IMR-90 (cell line): ENCODE results near the gene RGS12. TPM values are rescaled to one million over a fixed set of nuclear protein-coding genes. Genes with fewer than 3 reads are reported as not detected.

Experiments
- ATAC-seq: fragments of 200-7000 bp; cut with Tn5 transposase; 2 replicates; pipeline ENCODE4 v1.9.1; 2020; ENCODE audit warnings: low read depth, mild to moderate bottlenecking, moderate library complexity
- BruUV-seq: library from RNA; stranded (reverse); fragments of 400-500 nt; replicated peaks from 2 replicates; lab custom pipeline; 2021; lab: Mats Ljungman, UMichigan
- CTCF ChIA-PET: fragments of 300-600 bp; formaldehyde crosslinking; extraction: SDS; loops from one replicate; lab custom pipeline; 2021; ENCODE audit warnings: antibody characterized with exemption; lab: Yijun Ruan, JAX
- POLR2A ChIA-PET: fragments of 300-600 bp; sonication (Branson Sonifier 250); formaldehyde crosslinking; loops from one replicate; lab custom pipeline; 2022; ENCODE audit warnings: antibody characterized with exemption; ENCODE audit not compliant: unreplicated experiment; lab: Charles Lee
- DNase-seq: peaks from one replicate; pipeline ENCODE4 v3.0.0; 2013
- H2AFZ ChIP-seq: replicated peaks from 2 replicates; pipeline ENCODE3; 2013; ENCODE audit warnings: low read length, mild to moderate bottlenecking; ENCODE audit not compliant: poor library complexity
- H2AK5ac ChIP-seq: 2 replicates; pipeline ENCODE4 v1.6.1; 2013; ENCODE audit warnings: low read depth, low read length, inconsistent platforms
- H2AK9ac ChIP-seq: replicated peaks from 2 replicates; pipeline ENCODE3; 2013; ENCODE audit warnings: mild to moderate bottlenecking, low read depth, low read length, moderate library complexity; ENCODE audit not compliant: poor library complexity
- H2BK120ac ChIP-seq: 2 replicates; pipeline ENCODE4 v1.6.1; 2013; ENCODE audit warnings: low read depth, low read length, inconsistent platforms
- H2BK15ac ChIP-seq: 3 replicates; pipeline ENCODE4 v1.6.1; 2013; ENCODE audit warnings: low read depth, low read length, inconsistent platforms
- H2BK20ac ChIP-seq: 2 replicates; pipeline ENCODE4 v1.6.1; 2013; ENCODE audit warnings: low read depth, mild to moderate bottlenecking, inconsistent platforms, low read length, moderate library complexity
- H2BK5ac ChIP-seq: 2 replicates; pipeline ENCODE4 v1.6.1; 2013; ENCODE audit warnings: mild to moderate bottlenecking, low read depth, low read length, inconsistent platforms; ENCODE audit not compliant: poor library complexity, severe bottlenecking
- H3K14ac ChIP-seq: replicated peaks from 2 replicates; pipeline ENCODE4 v1.6.1; 2013; ENCODE audit warnings: low read depth, low read length, inconsistent platforms
- H3K18ac ChIP-seq: 2 replicates; pipeline ENCODE4 v1.6.1; 2013; ENCODE audit warnings: low read depth, low read length, control low read depth
- H3K23ac ChIP-seq: 2 replicates; pipeline ENCODE4 v1.6.1; 2013; ENCODE audit warnings: low read depth, low read length, inconsistent platforms
- H3K27ac ChIP-seq: 2 replicates; pipeline ENCODE4 v1.5.1; 2013; ENCODE audit warnings: mild to moderate bottlenecking, control low read depth, low read length; ENCODE audit not compliant: insufficient read depth
- H3K27me3 ChIP-seq: 2 replicates; pipeline ENCODE4 v1.6.1; 2013; ENCODE audit warnings: low read length; ENCODE audit not compliant: control insufficient read depth, insufficient read depth
- H3K36me3 ChIP-seq: 2 replicates; pipeline ENCODE4 v1.6.1; 2013; ENCODE audit warnings: low read length, mixed read lengths; ENCODE audit not compliant: control insufficient read depth, insufficient read depth
- H3K4ac ChIP-seq: 2 replicates; pipeline ENCODE4 v1.6.1; 2013; ENCODE audit warnings: low read depth, low read length, inconsistent platforms
- H3K4me1 ChIP-seq: 2 replicates; pipeline ENCODE4 v1.6.1; 2013; ENCODE audit warnings: low read length, mixed read lengths; ENCODE audit not compliant: control insufficient read depth, insufficient read depth
- H3K4me2 ChIP-seq: 2 replicates; pipeline ENCODE4 v1.6.1; 2013; ENCODE audit warnings: low read depth, mild to moderate bottlenecking, control low read depth, low read length, moderate library complexity
- H3K4me3 ChIP-seq: 2 replicates; pipeline ENCODE4 v1.5.1; 2013; ENCODE audit warnings: low read depth, mild to moderate bottlenecking, control low read depth, low read length, moderate library complexity; ENCODE audit not compliant: insufficient read depth
- H3K56ac ChIP-seq: 2 replicates; pipeline ENCODE4 v1.6.1; 2013; ENCODE audit warnings: low read length, inconsistent platforms; ENCODE audit not compliant: insufficient read depth; ENCODE audit errors: extremely low read depth
- H3K79me1 ChIP-seq, 2 experiments: 2 replicates each; pipeline ENCODE4 v1.6.1; 2013; ENCODE audit warnings: low read length in 2 of 2, inconsistent platforms in 1 of 2, low read depth in 1 of 2
- H3K9ac ChIP-seq: 2 replicates; pipeline ENCODE4 v1.6.1; 2013; ENCODE audit warnings: low read depth, low read length, control low read depth
- H3K9me1 ChIP-seq: 2 replicates; pipeline ENCODE4 v1.6.1; 2013; ENCODE audit warnings: low read length, inconsistent platforms; ENCODE audit not compliant: insufficient read depth
- H3K9me3 ChIP-seq: 2 replicates; pipeline ENCODE4 v1.6.1; 2013; ENCODE audit warnings: low read length; ENCODE audit not compliant: control insufficient read depth, insufficient read depth
- H4K20me1 ChIP-seq: 2 replicates; pipeline ENCODE4 v1.6.1; 2013; ENCODE audit warnings: low read length, inconsistent platforms; ENCODE audit not compliant: insufficient read depth
- H4K5ac ChIP-seq: 2 replicates; pipeline ENCODE4 v1.6.1; 2013; ENCODE audit warnings: mild to moderate bottlenecking, low read depth, low read length, control low read depth
- H4K8ac ChIP-seq, 2 experiments: 2 replicates each; pipeline ENCODE4 v1.6.1; 2013; ENCODE audit warnings: low read depth in 2 of 2, low read length in 2 of 2, control low read depth in 1 of 2, inconsistent platforms in 1 of 2
- H4K91ac ChIP-seq: 2 replicates; pipeline ENCODE4 v1.6.1; 2013; ENCODE audit warnings: low read depth, low read length, inconsistent platforms; ENCODE audit not compliant: insufficient read depth
- BHLHE40 ChIP-seq: fragments of 150-350 bp; IDR thresholded peaks from 2 replicates; pipeline ENCODE4 v1.6.1; 2016; ENCODE audit warnings: mild to moderate bottlenecking, low read depth, low read length
- CEBPB ChIP-seq: IDR thresholded peaks from 2 replicates; pipeline ENCODE4 v1.6.1; 2012; ENCODE audit warnings: low read depth, low read length, improper control_type of control experiment
- FOS ChIP-seq: fragments of 150-350 bp; IDR thresholded peaks from 2 replicates; pipeline ENCODE4 v1.6.1; 2016; ENCODE audit warnings: low read depth, low read length
- MAFK ChIP-seq: IDR thresholded peaks from 2 replicates; pipeline ENCODE4 v1.6.1; 2012; ENCODE audit warnings: low read depth, low read length, improper control_type of control experiment
- MAZ ChIP-seq: IDR thresholded peaks from 2 replicates; pipeline ENCODE4 v1.6.1; 2012; ENCODE audit warnings: low read depth, mild to moderate bottlenecking, low read length, improper control_type of control experiment, moderate library complexity, borderline replicate concordance
- MXI1 ChIP-seq: IDR thresholded peaks from 2 replicates; pipeline ENCODE4 v1.6.1; 2012; ENCODE audit warnings: low read depth, mild to moderate bottlenecking, low read length, moderate library complexity, borderline replicate concordance
- NFE2L2 ChIP-seq: fragments of 150-350 bp; IDR thresholded peaks from 2 replicates; pipeline ENCODE4 v1.6.1; 2016; ENCODE audit warnings: low read depth, mild to moderate bottlenecking, low read length
- POLR2A ChIP-seq: IDR thresholded peaks from 2 replicates; pipeline ENCODE4 v1.6.1; 2012; ENCODE audit warnings: mild to moderate bottlenecking, low read depth, low read length
- RAD21 ChIP-seq: IDR thresholded peaks from 2 replicates; pipeline ENCODE4 v1.6.1; 2012; ENCODE audit warnings: low read length, improper control_type of control experiment
- RCOR1 ChIP-seq: IDR thresholded peaks from 2 replicates; pipeline ENCODE4 v1.6.1; 2012; ENCODE audit warnings: mild to moderate bottlenecking, low read length, improper control_type of control experiment; ENCODE audit not compliant: insufficient replicate concordance
- RFX5 ChIP-seq: IDR thresholded peaks from 2 replicates; pipeline ENCODE4 v1.8.0; 2012; ENCODE audit warnings: low read depth, mild to moderate bottlenecking, low read length, moderate library complexity
- SMC3 ChIP-seq: fragments of 150-350 bp; IDR thresholded peaks from 2 replicates; pipeline ENCODE4 v1.6.1; 2016; ENCODE audit warnings: low read depth, mild to moderate bottlenecking, antibody characterized with exemption, low read length, moderate library complexity
- WGBS, 2 experiments: methylation state at CpG; one replicate each; pipeline versions ENCODE4 v1.1.5 to v1.1.7; 2013; ENCODE audit warnings: missing lambda C conversion rate in 2 of 2; ENCODE audit not compliant: insufficient read length in 1 of 2; ENCODE audit errors: extremely low coverage in 2 of 2; 5-methylcytosine and 5-hydroxymethylcytosine counted together
- dilution Hi-C: fragments of 300-500 bp; cut with HindIII; formaldehyde crosslinking; loops from one replicate; pipeline ENCODE4 v1.14.3; 2018; ENCODE audit warnings: low sequenced_read_pairs; ENCODE audit not compliant: unreplicated experiment
- in situ Hi-C: fragments of 300-500 bp; cut with MboI; formaldehyde crosslinking; loops from 3 replicates; pipeline ENCODE4 v1.14.3; 2019; ENCODE audit warnings: low sequenced_read_pairs, inconsistent platforms, mixed read lengths
- intact Hi-C: fragments of 100-400 bp; cut with micrococcal nuclease; formaldehyde crosslinking; loops from 2 replicates; pipeline ENCODE4 v1.10.0; 2022
- polyA plus RNA-seq, 3 experiments: library from polyadenylated mRNA; depleted of rRNA; stranded (reverse); fragments of >200 nt; gene quantifications; 2 replicates each; pipeline ENCODE4 v1.2.3, GENCODE V29; 2012; ENCODE audit warnings: low replicate concordance in 1 of 3
- total RNA-seq: library from RNA; depleted of rRNA; stranded (reverse); fragments of >200 nt; gene quantifications from 2 replicates; pipeline ENCODE4 v1.2.3, GENCODE V29; 2012
- TF ChIP-seq, protein P1 (sequence below): conservative IDR thresholded peaks from 2 replicates; pipeline ENCODE4 v1.5.1; 2012; ENCODE audit warnings: mild to moderate bottlenecking, low read depth, low read length, improper control_type of control experiment
- TF ChIP-seq, protein P2 (sequence below): fragments of 150-350 bp; IDR thresholded peaks from 2 replicates; pipeline ENCODE4 v1.6.1; 2017; ENCODE audit warnings: mild to moderate bottlenecking, antibody characterized with exemption, low read length, low read depth

RGS12 gene
- total and polyA plus RNA-seq, 2 of the 4 experiments (the other 2 are of a cell fraction) = 11.8 to 12.0 TPM

DNA sequence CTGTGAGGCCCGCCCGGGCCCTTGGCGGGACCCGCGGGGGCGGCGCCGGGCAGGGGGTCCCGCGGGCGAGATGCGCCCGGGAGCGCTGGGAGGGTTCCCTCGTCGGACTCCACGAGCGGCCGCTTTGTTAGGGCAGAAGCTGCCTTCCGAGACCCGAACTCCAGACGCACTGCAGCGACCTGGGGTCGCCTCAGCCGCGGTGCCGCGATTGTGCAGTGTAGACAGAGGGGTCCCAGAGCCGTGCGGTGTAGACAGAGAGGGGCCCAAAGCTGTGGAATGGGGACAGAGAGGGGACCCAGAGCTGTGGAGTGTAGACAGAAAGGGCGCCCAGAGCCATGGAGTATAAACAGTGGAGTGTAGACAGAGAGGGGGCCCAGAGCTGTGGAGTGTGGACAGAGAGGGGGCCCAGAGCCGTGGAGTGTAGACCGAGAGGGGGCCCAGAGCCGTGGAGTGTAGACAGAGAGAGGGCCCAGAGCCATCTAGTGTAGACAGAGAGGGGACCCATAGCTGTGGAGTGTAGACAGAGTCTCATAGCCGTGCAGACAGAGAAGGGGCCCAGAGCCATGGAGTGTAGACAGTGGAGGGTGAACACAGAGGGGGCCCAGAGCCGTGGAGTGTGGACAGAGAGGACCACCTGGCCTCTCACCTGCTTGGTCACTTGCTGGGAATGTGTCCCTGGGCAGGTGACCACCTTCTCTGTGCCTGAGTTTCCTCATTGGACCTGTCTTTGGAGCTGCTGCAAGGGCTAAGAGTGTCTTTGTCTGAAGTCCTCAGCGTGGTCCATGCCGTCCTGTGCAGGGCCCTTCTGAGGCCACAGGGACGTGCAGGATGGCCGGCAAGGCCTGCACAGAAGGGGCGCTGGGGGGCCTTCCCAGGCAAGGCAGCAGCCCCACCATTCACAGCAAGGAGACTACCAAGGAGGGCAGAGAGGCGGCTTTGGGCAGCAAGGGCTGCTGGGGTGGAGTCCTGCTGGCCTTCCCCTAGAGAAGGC lies 875 bp downstream of the RGS12 start:
- ATAC-seq = peak; percentile 0; the same call in 1 of the 2 replicates
- H2BK5ac ChIP-seq = peak overlapping the region; percentile 72
- intact Hi-C loops = loop anchor here (5.0 kb wide), 1 partner anchor 144 kb away; no protein-coding TSS in a partner anchor
- no peak; the same call in none of the 2 replicates for TF ChIP-seq POLR2A
- no peak; the same call in 1 of the 2 replicates for TF ChIP-seq MXI1
- TF ChIP-seq MAZ = no peak
- no peak for TF ChIP-seq RAD21
- TF ChIP-seq NFE2L2 = no peak
- no peak for TF ChIP-seq FOS
- TF ChIP-seq RFX5 = no peak
- TF ChIP-seq, protein P1, sequence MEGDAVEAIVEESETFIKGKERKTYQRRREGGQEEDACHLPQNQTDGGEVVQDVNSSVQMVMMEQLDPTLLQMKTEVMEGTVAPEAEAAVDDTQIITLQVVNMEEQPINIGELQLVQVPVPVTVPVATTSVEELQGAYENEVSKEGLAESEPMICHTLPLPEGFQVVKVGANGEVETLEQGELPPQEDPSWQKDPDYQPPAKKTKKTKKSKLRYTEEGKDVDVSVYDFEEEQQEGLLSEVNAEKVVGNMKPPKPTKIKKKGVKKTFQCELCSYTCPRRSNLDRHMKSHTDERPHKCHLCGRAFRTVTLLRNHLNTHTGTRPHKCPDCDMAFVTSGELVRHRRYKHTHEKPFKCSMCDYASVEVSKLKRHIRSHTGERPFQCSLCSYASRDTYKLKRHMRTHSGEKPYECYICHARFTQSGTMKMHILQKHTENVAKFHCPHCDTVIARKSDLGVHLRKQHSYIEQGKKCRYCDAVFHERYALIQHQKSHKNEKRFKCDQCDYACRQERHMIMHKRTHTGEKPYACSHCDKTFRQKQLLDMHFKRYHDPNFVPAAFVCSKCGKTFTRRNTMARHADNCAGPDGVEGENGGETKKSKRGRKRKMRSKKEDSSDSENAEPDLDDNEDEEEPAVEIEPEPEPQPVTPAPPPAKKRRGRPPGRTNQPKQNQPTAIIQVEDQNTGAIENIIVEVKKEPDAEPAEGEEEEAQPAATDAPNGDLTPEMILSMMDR = no peak
- no peak for TF ChIP-seq MAFK
- no peak for TF ChIP-seq SMC3
- TF ChIP-seq, protein P2, sequence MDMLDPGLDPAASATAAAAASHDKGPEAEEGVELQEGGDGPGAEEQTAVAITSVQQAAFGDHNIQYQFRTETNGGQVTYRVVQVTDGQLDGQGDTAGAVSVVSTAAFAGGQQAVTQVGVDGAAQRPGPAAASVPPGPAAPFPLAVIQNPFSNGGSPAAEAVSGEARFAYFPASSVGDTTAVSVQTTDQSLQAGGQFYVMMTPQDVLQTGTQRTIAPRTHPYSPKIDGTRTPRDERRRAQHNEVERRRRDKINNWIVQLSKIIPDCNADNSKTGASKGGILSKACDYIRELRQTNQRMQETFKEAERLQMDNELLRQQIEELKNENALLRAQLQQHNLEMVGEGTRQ = no peak
- TF ChIP-seq BHLHE40 = no peak
- no peak for TF ChIP-seq RCOR1
- no peak for TF ChIP-seq CEBPB

More for the DNA sequence above, 875 bp downstream of the RGS12 start:
- Histone ChIP-seq H3K4me3 (peak overlapping the region; percentile 95), H3K4me1 (peaks cover 19% of the 10 kb centered on the region), H3K9me3 (no peaks in the 10 kb centered on the region), H4K8ac (peak overlapping the region; percentile 71 to 81; a peak in 3 of 4 replicates), H4K5ac (peak overlapping the region; percentile 73), H3K56ac (peak overlapping the region; percentile 46; the same call in 1 of the 2 replicates), H3K4ac (peak overlapping the region; percentile 87), H2AK5ac (peak overlapping the region; percentile 89), H3K9me1 (peaks cover 7% of the 10 kb centered on the region; the same call in 1 of the 2 replicates), H2BK120ac (peak overlapping the region; percentile 47), H2BK15ac (no peak overlapping the region; the same call in 2 of the 3 replicates), H3K36me3 (no peaks in the 10 kb centered on the region), H3K27ac (peak overlapping the region; percentile 88), H3K23ac (peak overlapping the region; percentile 96), H3K4me2 (peak overlapping the region; percentile 91), H4K20me1 (peaks cover 23% of the 10 kb centered on the region), H2AFZ (peak overlapping the region; percentile 91), H2AK9ac (peak overlapping the region; percentile 86), H3K79me1 (peaks cover 26 to 47% of the 10 kb centered on the region in 2 experiments), H3K27me3 (no peaks in the 10 kb centered on the region), H3K9ac (peak overlapping the region; percentile 93), H3K18ac (peak overlapping the region; percentile 47; the same call in 1 of the 2 replicates), H4K91ac (peak overlapping the region; percentile 75), H2BK20ac (no peak overlapping the region), H3K14ac (peak overlapping the region; percentile 91)
- dilution Hi-C loops (no loop called here), in situ Hi-C loops (no loop called here)
- no TSS peak for BruUV-seq
- POLR2A ChIA-PET = interaction anchor here (0.6 kb wide), 1 partner anchor 172 kb away, joined by 4 read pairs; no protein-coding TSS in a partner anchor
- CTCF ChIA-PET = interaction anchor here (0.6 kb wide), 2 partner anchors 159 to 295 kb away, joined by 3 to 5 read pairs; no protein-coding TSS in a partner anchor
- WGBS, 2 experiments = 6% methylated on average over 4 of the region's 42 CpGs; no CpG with 5 or more reads in 1 of the 2 experiments
- DNase-seq = no peak
